Uterus (tissue), 4 donors: Measurements from ENCODE around the gene KLHDC4. TPM values are rescaled to one million over a fixed set of nuclear protein-coding genes. Genes with fewer than 3 reads are reported as not detected.

Experiments
- DNase-seq, 2 donors: peaks; one replicate each; pipeline ENCODE4 v3.0.0-alpha.2; 2019 to 2020
- H3K27ac ChIP-seq, 2 donors: fragments of 200-600 bp; sonication (generic); 1 replicate in 1 of 2; 2 replicates in 1 of 2; pipeline ENCODE4 v1.5.1; 2016 to 2018
- H3K27me3 ChIP-seq, 2 donors: fragments of 200-600 bp; sonication (generic); one replicate each; pipeline ENCODE4 v1.5.1; 2018 to 2019; ENCODE audit warnings: control low read depth in 1 of 2
- H3K36me3 ChIP-seq, 2 donors: fragments of 200-600 bp; sonication (generic); one replicate each; pipeline ENCODE4 v1.5.1; 2019; ENCODE audit warnings: control low read depth in 1 of 2
- H3K4me1 ChIP-seq, 2 donors: fragments of 200-600 bp; sonication (generic); one replicate each; pipeline ENCODE4 v1.5.1; 2018 to 2019; ENCODE audit warnings: control low read depth in 1 of 2
- H3K4me3 ChIP-seq, 2 donors: fragments of 200-600 bp; sonication (generic); 1 replicate in 1 of 2; 2 replicates in 1 of 2; pipeline ENCODE4 v1.5.1; 2018 to 2019; ENCODE audit warnings: mild to moderate bottlenecking in 1 of 2
- H3K9me3 ChIP-seq, 2 donors: fragments of 200-600 bp; sonication (generic); one replicate each; pipeline ENCODE4 v1.5.1; 2019; ENCODE audit warnings: control low read depth in 1 of 2
- POLR2A ChIP-seq, 2 donors: fragments of 450-650 bp; IDR thresholded peaks; one replicate each; pipeline ENCODE4 v1.6.1; 2016; ENCODE audit warnings: antibody characterized with exemption in 2 of 2, mild to moderate bottlenecking in 1 of 2, moderate library complexity in 1 of 2
- intact Hi-C: fragments of 100-400 bp; cut with DNase I; formaldehyde crosslinking; loops from one replicate; pipeline ENCODE4 v1.15.1; 2023; ENCODE audit warnings: low total_unique reads
- total RNA-seq, 4 donors: library from RNA; depleted of rRNA in 3 of 4; stranded (reverse); fragments of >200 nt in 3 of 4; gene quantifications; one replicate each; pipeline versions ENCODE4 v1.1.0 to v1.2.4, GENCODE V29; 2014 to 2023
- TF ChIP-seq, protein P1 (sequence below), 4 experiments: fragments of 200-600 bp in 2 of 4; fragments of 450-650 bp in 2 of 4; sonication (generic) in 2 of 4; IDR thresholded peaks; one replicate each; pipeline ENCODE4 v1.5.1; 2016 to 2019; ENCODE audit warnings: antibody characterized with exemption in 4 of 4, mild to moderate bottlenecking in 2 of 4, moderate library complexity in 1 of 4
- donor health status: DM: yes; HTN: yes; CAD: no.

KLHDC4 gene
- total RNA-seq, 4 donors from 2014 or later = 25.1 to 49.2 (median 36.4) TPM

DNA sequence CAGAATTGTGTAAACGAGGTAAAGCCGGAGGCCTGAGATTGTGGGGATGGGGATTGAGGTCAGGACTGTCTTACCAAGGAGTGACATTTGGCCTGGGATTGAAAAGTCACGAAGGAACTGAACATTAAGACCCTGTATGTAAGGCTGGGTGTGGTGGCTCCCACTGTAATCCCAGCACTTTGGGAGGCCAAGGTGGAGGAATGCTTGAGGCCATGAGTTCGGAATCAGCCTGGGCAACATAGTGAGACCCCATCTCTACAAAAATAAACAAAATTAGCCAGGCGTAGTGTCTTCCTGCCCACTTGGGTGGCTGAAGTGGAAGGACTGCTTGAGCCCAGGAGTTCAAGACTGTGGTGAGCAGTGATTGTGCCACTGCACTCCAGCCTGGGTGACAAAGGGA is 88.0 kb downstream of the KLHDC4 start:
- no peak overlapping the region for H3K27ac ChIP-seq
- intact Hi-C loops = no loop called here
- H3K4me3 ChIP-seq = no peak overlapping the region
- H3K27me3 ChIP-seq = no peaks in the 10 kb centered on the region
- H3K9me3 ChIP-seq = no peaks in the 10 kb centered on the region
- TF ChIP-seq, protein P1, sequence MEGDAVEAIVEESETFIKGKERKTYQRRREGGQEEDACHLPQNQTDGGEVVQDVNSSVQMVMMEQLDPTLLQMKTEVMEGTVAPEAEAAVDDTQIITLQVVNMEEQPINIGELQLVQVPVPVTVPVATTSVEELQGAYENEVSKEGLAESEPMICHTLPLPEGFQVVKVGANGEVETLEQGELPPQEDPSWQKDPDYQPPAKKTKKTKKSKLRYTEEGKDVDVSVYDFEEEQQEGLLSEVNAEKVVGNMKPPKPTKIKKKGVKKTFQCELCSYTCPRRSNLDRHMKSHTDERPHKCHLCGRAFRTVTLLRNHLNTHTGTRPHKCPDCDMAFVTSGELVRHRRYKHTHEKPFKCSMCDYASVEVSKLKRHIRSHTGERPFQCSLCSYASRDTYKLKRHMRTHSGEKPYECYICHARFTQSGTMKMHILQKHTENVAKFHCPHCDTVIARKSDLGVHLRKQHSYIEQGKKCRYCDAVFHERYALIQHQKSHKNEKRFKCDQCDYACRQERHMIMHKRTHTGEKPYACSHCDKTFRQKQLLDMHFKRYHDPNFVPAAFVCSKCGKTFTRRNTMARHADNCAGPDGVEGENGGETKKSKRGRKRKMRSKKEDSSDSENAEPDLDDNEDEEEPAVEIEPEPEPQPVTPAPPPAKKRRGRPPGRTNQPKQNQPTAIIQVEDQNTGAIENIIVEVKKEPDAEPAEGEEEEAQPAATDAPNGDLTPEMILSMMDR (IDR thresholded peaks at IDR 0.05) = no peak
- no peak for DNase-seq
- H3K36me3 ChIP-seq = no peaks in the 10 kb centered on the region
- H3K4me1 ChIP-seq = no peaks in the 10 kb centered on the region

GRCh38 chr16:87675111-87675719 is 90.6 kb downstream of the KLHDC4 start:
- intact Hi-C loops = no loop called here

DNA sequence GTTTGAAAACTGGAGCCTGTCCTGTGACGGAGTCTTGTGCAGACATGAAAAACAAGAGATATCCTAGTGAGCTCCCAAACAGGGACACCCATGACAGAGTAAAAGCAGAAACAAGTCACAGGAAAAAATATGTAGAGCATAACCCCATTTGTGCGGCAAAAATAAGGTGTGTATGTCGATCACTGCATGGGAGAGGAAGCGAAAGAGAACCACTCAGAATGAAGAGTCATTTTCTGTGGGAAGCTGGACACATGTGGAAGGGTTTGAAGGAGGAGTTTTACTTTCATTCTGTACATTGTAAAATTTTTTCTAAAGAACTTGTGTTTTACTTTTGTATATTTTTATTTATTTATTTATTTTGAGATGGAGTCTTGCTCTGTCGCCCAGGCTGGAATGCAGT is 91.4 kb downstream of the KLHDC4 start:
- no peaks in the 10 kb centered on the region for H3K4me1 ChIP-seq
- no peak for DNase-seq
- no peak overlapping the region for H3K4me3 ChIP-seq
- no peak overlapping the region for H3K27ac ChIP-seq
- intact Hi-C loops = no loop called here
- H3K27me3 ChIP-seq = no peaks in the 10 kb centered on the region
- H3K36me3 ChIP-seq = no peaks in the 10 kb centered on the region
- TF ChIP-seq POLR2A (IDR thresholded peaks at IDR 0.05) = no peak
- TF ChIP-seq, protein P1 (IDR thresholded peaks at IDR 0.05) = no peak
- no peaks in the 10 kb centered on the region for H3K9me3 ChIP-seq

More at GRCh38 chr16:87675111-87675719, 90.6 kb downstream of the KLHDC4 start:
- Histone ChIP-seq H3K4me3 (no peak overlapping the region), H3K27me3 (no peaks in the 10 kb centered on the region), H3K27ac (no peak overlapping the region), H3K36me3 (no peaks in the 10 kb centered on the region), H3K4me1 (no peaks in the 10 kb centered on the region), H3K9me3 (no peaks in the 10 kb centered on the region)
- no peak for DNase-seq
- TF ChIP-seq POLR2A (IDR thresholded peaks at IDR 0.05) = no peak
- TF ChIP-seq, protein P1 (IDR thresholded peaks at IDR 0.05) = no peak

GRCh38 chr16:87671715-87672270 is 94.0 kb downstream of the KLHDC4 start:
- Histone ChIP-seq H3K9me3 (no peaks in the 10 kb centered on the region), H3K27me3 (no peaks in the 10 kb centered on the region), H3K36me3 (no peaks in the 10 kb centered on the region), H3K4me1 (no peaks in the 10 kb centered on the region), H3K27ac (no peak overlapping the region), H3K4me3 (no peak overlapping the region)
- TF ChIP-seq, protein P1 (IDR thresholded peaks at IDR 0.05) = no peak
- TF ChIP-seq POLR2A (IDR thresholded peaks at IDR 0.05) = no peak
- intact Hi-C loops = no loop called here
- DNase-seq = no peak

- no peak overlapping the region for H3K4me3 ChIP-seq
- no peaks in the 10 kb centered on the region for H3K9me3 ChIP-seq
- TF ChIP-seq POLR2A (IDR thresholded peaks at IDR 0.05) = no peak
- TF ChIP-seq, protein P1 (IDR thresholded peaks at IDR 0.05) = no peak
- no peaks in the 10 kb centered on the region for H3K36me3 ChIP-seq
- H3K27me3 ChIP-seq = no peaks in the 10 kb centered on the region
- H3K27ac ChIP-seq = no peak overlapping the region
- DNase-seq = no peak
- intact Hi-C loops = no loop called here
- no peaks in the 10 kb centered on the region for H3K4me1 ChIP-seq
Observed at GRCh38 chr16:87671221-87671620, 94.6 kb downstream of the KLHDC4 start.
